HG03558 (cell line): ENCODE results near the gene SH3RF2.
A peak's percentile ranks its signal among the peaks of the same experiment; 100 is the strongest.

Experiments used
- ATAC-seq: cut with Tn5 transposase; IDR thresholded peaks from one replicate; pipeline ENCODE4 v1.9.1; 2021; ENCODE audit warnings: moderate number of reproducible peaks; ENCODE audit not compliant: unreplicated experiment; ENCODE audit errors: extremely low read depth

The SH3RF2 gene

GRCh38 chr5:146027751-146028150, 91.4 kb downstream of the SH3RF2 start:
- no peak for ATAC-seq

- no peak for ATAC-seq
These were observed 96.5 kb downstream of the SH3RF2 start for GRCh38 chr5:146032911-146033310.

GRCh38 chr5:146034127-146034526, 97.7 kb downstream of the SH3RF2 start:
- no peak for ATAC-seq

- no peak for ATAC-seq
These were observed 98.2 kb downstream of the SH3RF2 start for GRCh38 chr5:146034605-146035004.

- no peak for ATAC-seq
These were observed 103.0 kb downstream of the SH3RF2 start for GRCh38 chr5:146039420-146039819.

GRCh38 chr5:146040527-146040926, 104.1 kb downstream of the SH3RF2 start:
- ATAC-seq = no peak

GRCh38 chr5:146041180-146041789, 104.9 kb downstream of the SH3RF2 start:
- peak; percentile 61 for ATAC-seq

GRCh38 chr5:146042628-146043279, 106.4 kb downstream of the SH3RF2 start:
- ATAC-seq = no peak

GRCh38 chr5:146043722-146044121, 107.3 kb downstream of the SH3RF2 start:
- ATAC-seq = no peak

GRCh38 chr5:146047396-146047795, 111.0 kb downstream of the SH3RF2 start:
- no peak for ATAC-seq

- no peak for ATAC-seq
These were observed 112.8 kb downstream of the SH3RF2 start for GRCh38 chr5:146048994-146049703.

GRCh38 chr5:146049704-146050026, 113.3 kb downstream of the SH3RF2 start:
- no peak for ATAC-seq

- no peak for ATAC-seq
These were observed 113.7 kb downstream of the SH3RF2 start for GRCh38 chr5:146050086-146050485.

- no peak for ATAC-seq
These were observed 115.3 kb downstream of the SH3RF2 start for GRCh38 chr5:146051678-146052077.

- ATAC-seq = no peak
These were observed 116.4 kb downstream of the SH3RF2 start for GRCh38 chr5:146052780-146053179.

- no peak for ATAC-seq
These were observed 119.1 kb downstream of the SH3RF2 start for GRCh38 chr5:146055432-146055831.

- ATAC-seq = no peak
These were observed 123.3 kb downstream of the SH3RF2 start for GRCh38 chr5:146059460-146060220.

GRCh38 chr5:146060221-146060585, 123.8 kb downstream of the SH3RF2 start:
- no peak for ATAC-seq

- no peak for ATAC-seq
These were observed 130.6 kb downstream of the SH3RF2 start for GRCh38 chr5:146066968-146067367.

GRCh38 chr5:146068206-146068605, 131.8 kb downstream of the SH3RF2 start:
- no peak for ATAC-seq
